ENCODE results near the gene SERF2.
"Not testable (repeated sequence)": the region's sequence is repeated elsewhere in the genome, so short reads cannot be mapped to it uniquely, and the experiment has no call there.

The SERF2 gene

GRCh38 chr15:43800286-43801141 is 8.4 kb downstream of the SERF2 start, which contains the start of gene HYPK:
Gene HYPK, plus strand, starts transcription at chr15:43800599. Its CDS starts 24 bp downstream, at chr15:43800623.
- peaks cover 97% of the 10 kb centered on the region for H3K36me3 Mint-ChIP-seq (ENCODE audit: low read depth)
- peak within 1 kb of the TSS; percentile 95 for H3K4me3 Mint-ChIP-seq
- H3K9me3 Mint-ChIP-seq, result no peaks in the 10 kb centered on the region
- intact Hi-C loops (cut with micrococcal nuclease), result no loop called here
- peaks cover 55% of the 10 kb centered on the region for H3K4me1 Mint-ChIP-seq (ENCODE audit: low read depth)
- no peaks in the 10 kb centered on the region for H3K27me3 Mint-ChIP-seq
- H3K27ac Mint-ChIP-seq, result peak within 1 kb of the TSS; percentile 85

GRCh38 chr15:43802676-43803075 is 10.6 kb downstream of the SERF2 start:
- intact Hi-C loops (cut with micrococcal nuclease); H3K27ac Mint-ChIP-seq; H3K4me3 Mint-ChIP-seq; H3K9me3 Mint-ChIP-seq; H3K27me3 Mint-ChIP-seq: not testable (repeated sequence)
- Mint-ChIP-seq H3K36me3 (ENCODE audit: low read depth) (peaks cover 97% of the 10 kb centered on the region), H3K4me1 (ENCODE audit: low read depth) (peaks cover 35% of the 10 kb centered on the region)

- no peak overlapping the region for H3K4me3 Mint-ChIP-seq
- no peaks in the 10 kb centered on the region for H3K9me3 Mint-ChIP-seq
- H3K27ac Mint-ChIP-seq, result no peak overlapping the region
- H3K4me1 Mint-ChIP-seq (ENCODE audit: low read depth), result peaks cover 6% of the 10 kb centered on the region
- peaks cover 91% of the 10 kb centered on the region for H3K36me3 Mint-ChIP-seq (ENCODE audit: low read depth)
- no peaks in the 10 kb centered on the region for H3K27me3 Mint-ChIP-seq
- intact Hi-C loops (cut with micrococcal nuclease), result no loop called here
Measured at GRCh38 chr15:43808435-43808950, 16.4 kb downstream of the SERF2 start.

DNA sequence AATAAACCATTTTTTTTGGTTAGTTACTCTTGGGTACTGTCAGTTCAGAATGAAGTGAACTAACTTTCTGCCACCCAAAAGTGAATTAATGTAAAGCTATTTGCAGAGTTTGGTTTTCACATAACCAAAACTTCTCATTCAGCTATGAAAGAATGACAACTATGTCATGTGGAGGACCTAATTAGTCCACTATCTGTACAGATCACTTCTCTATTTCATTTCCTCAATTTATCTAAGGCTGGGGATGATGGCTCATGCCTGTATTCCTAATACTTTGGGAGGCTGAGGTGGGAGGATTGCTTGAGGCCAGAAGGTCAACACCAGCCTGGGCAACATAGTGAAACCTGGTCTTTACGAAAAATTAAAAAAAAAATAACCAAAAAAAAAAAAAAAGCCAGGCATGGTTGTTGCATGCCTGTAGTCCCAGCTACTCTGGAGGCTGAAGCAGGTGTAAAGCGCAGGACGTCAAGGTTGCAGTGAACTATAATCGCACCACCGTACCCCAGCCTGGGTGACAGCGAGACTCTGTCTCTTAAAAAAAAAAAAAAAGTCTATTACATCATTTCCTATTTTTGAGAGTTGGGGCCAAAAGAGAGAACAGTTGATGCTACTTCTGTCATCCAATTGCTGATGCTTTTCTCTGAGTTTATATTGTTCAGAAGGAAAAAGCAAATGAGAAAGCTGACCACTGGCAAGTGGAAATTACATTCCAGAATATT is 17.0 kb downstream of the SERF2 start:
- Mint-ChIP-seq H3K4me3 (no peak overlapping the region), H3K36me3 (ENCODE audit: low read depth) (peaks cover 91% of the 10 kb centered on the region), H3K27ac (no peak overlapping the region), H3K27me3 (no peaks in the 10 kb centered on the region), H3K4me1 (ENCODE audit: low read depth) (peaks cover 6% of the 10 kb centered on the region), H3K9me3 (no peaks in the 10 kb centered on the region)
- intact Hi-C loops (cut with micrococcal nuclease), result no loop called here

DNA sequence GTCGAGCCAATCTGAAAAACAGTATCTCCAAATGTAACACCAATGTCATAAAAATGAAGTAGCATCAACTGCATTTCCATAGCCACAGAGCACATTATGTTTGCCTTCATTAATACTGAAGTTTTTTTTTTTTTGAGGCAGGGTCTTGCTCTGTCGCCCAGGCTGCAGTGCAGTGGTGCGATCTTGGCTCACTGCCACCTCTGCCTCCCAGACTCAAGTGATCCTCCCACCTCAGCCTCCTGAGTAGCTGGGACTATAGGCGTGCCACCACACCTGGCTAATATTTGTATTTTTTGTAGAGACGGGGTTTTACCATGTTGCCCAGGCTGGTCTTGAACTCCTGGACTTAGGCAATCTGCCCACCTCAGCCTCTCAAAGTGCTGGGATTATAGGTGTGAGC is 22.9 kb downstream of the SERF2 start:
- intact Hi-C loops (cut with micrococcal nuclease); H3K4me1 Mint-ChIP-seq (ENCODE audit: low read depth); H3K9me3 Mint-ChIP-seq; H3K27me3 Mint-ChIP-seq; H3K27ac Mint-ChIP-seq; H3K4me3 Mint-ChIP-seq: not testable (repeated sequence)
- peaks cover 94% of the 10 kb centered on the region for H3K36me3 Mint-ChIP-seq (ENCODE audit: low read depth)

- peaks cover 51% of the 10 kb centered on the region for H3K36me3 Mint-ChIP-seq (ENCODE audit: low read depth)
- peaks cover 33% of the 10 kb centered on the region for H3K4me1 Mint-ChIP-seq (ENCODE audit: low read depth)
- H3K9me3 Mint-ChIP-seq, result no peaks in the 10 kb centered on the region
- H3K27ac Mint-ChIP-seq, result peak overlapping the region; percentile 53
- intact Hi-C loops (cut with micrococcal nuclease), result loop anchor here (10.0 kb wide), 1 partner anchor 47 kb away; the partner anchor contains the start of gene ELL3
- no peak overlapping the region for H3K4me3 Mint-ChIP-seq
- H3K27me3 Mint-ChIP-seq, result no peaks in the 10 kb centered on the region
Measured at GRCh38 chr15:43821505-43821904, 29.4 kb downstream of the SERF2 start.

GRCh38 chr15:43824302-43825246 is 32.5 kb downstream of the SERF2 start, which contains the start of gene MFAP1:
Gene MFAP1, minus strand, starts transcription at chr15:43824690. Its CDS starts 121 bp downstream, at chr15:43824569.
- intact Hi-C loops (cut with micrococcal nuclease), result loop anchor here (10.0 kb wide), 1 partner anchor 50 kb away; the partner anchor contains the start of gene ELL3
- H3K27me3 Mint-ChIP-seq, result no peaks in the 10 kb centered on the region
- H3K27ac Mint-ChIP-seq, result peak within 1 kb of the TSS; percentile 99
- H3K4me1 Mint-ChIP-seq (ENCODE audit: low read depth), result peaks cover 56% of the 10 kb centered on the region
- peak within 1 kb of the TSS; percentile 98 for H3K4me3 Mint-ChIP-seq
- peaks cover 23% of the 10 kb centered on the region for H3K36me3 Mint-ChIP-seq (ENCODE audit: low read depth)
- no peaks in the 10 kb centered on the region for H3K9me3 Mint-ChIP-seq

GRCh38 chr15:43825305-43825704 is 33.2 kb downstream of the SERF2 start:
- not testable (repeated sequence) for H3K4me3 Mint-ChIP-seq, H3K9me3 Mint-ChIP-seq, H3K27me3 Mint-ChIP-seq, H3K27ac Mint-ChIP-seq
- H3K4me1 Mint-ChIP-seq (ENCODE audit: low read depth), result peaks cover 52% of the 10 kb centered on the region
- intact Hi-C loops (cut with micrococcal nuclease), result loop anchor here (10.0 kb wide), 1 partner anchor 51 kb away; the partner anchor contains the start of gene ELL3
- peaks cover 18% of the 10 kb centered on the region for H3K36me3 Mint-ChIP-seq (ENCODE audit: low read depth)

- peaks cover 51% of the 10 kb centered on the region for H3K4me1 Mint-ChIP-seq (ENCODE audit: low read depth)
- peak overlapping the region; percentile 81 for H3K27ac Mint-ChIP-seq
- no peaks in the 10 kb centered on the region for H3K27me3 Mint-ChIP-seq
- H3K9me3 Mint-ChIP-seq, result no peaks in the 10 kb centered on the region
- intact Hi-C loops (cut with micrococcal nuclease), result loop anchor here (10.0 kb wide), 1 partner anchor 51 kb away; the partner anchor contains the start of gene ELL3
- peaks cover 16% of the 10 kb centered on the region for H3K36me3 Mint-ChIP-seq (ENCODE audit: low read depth)
- no peak overlapping the region for H3K4me3 Mint-ChIP-seq
Measured at GRCh38 chr15:43826029-43826507, 33.9 kb downstream of the SERF2 start.

- Mint-ChIP-seq H3K4me1 (ENCODE audit: low read depth) (peaks cover 44% of the 10 kb centered on the region), H3K27ac (peak within 1 kb of the TSS; percentile 81), H3K27me3 (no peaks in the 10 kb centered on the region), H3K9me3 (no peaks in the 10 kb centered on the region), H3K36me3 (ENCODE audit: low read depth) (peaks cover 10% of the 10 kb centered on the region), H3K4me3 (peak within 1 kb of the TSS; percentile 83)
- intact Hi-C loops (cut with micrococcal nuclease), result loop anchor here (10.0 kb wide), 1 partner anchor 52 kb away; the partner anchor contains the start of gene ELL3
Measured at GRCh38 chr15:43826508-43827341, 34.6 kb downstream of the SERF2 start, which contains the start of gene WDR76. Gene WDR76, plus strand, starts transcription at chr15:43827002. Its CDS starts 31 bp downstream, at chr15:43827033.

DNA sequence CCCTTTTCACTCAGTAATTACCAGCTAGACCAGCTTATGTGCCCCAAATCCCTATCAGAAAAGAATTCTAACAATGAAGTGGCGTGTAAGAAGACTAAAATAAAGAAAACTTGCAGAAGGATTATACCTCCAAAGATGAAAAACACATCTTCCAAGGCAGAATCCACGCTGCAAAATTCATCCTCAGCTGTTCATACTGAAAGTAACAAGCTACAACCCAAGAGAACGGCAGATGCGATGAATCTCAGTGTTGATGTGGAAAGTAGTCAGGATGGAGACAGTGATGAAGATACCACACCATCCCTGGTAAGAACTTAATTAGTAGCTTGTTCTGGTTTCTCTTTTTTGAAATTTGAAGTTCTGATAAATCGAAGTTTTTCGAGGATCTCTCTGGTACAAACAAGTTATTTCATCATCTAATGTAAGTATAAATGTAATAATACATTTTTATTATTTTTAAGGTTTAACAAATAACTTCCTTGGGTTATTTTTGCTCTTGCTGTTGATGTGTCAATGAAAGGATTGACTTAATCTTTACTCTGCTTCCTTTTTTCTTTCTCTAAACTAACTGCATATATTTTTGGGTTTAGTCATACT is 36.0 kb downstream of the SERF2 start:
- H3K36me3 Mint-ChIP-seq (ENCODE audit: low read depth), result peaks cover 7% of the 10 kb centered on the region
- intact Hi-C loops (cut with micrococcal nuclease), result loop anchor here (10.0 kb wide), 1 partner anchor 53 kb away; the partner anchor contains the start of gene ELL3
- peaks cover 32% of the 10 kb centered on the region for H3K4me1 Mint-ChIP-seq (ENCODE audit: low read depth)
- H3K9me3 Mint-ChIP-seq, result no peaks in the 10 kb centered on the region
- H3K4me3 Mint-ChIP-seq, result no peak overlapping the region
- H3K27me3 Mint-ChIP-seq, result no peaks in the 10 kb centered on the region
- H3K27ac Mint-ChIP-seq, result no peak overlapping the region
